NCI-H1436 treated with DMSO at 0.1 percent for 48 hours (cell line): ENCODE results near the gene EDDM3A.
"Not testable (repeated sequence)": the region's sequence is repeated elsewhere in the genome, so short reads cannot be mapped to it uniquely, and the experiment has no call there.

Source experiments
- DNase-seq: peaks from one replicate; lab custom pipeline; 2025; lab: John Stamatoyannopoulos, UW

Gene EDDM3A

GRCh38 chr14:20733684-20734429, 11.8 kb upstream of the EDDM3A start:
- no peak for DNase-seq

- no peak for DNase-seq
Measured at GRCh38 chr14:20734430-20734806, 11.3 kb upstream of the EDDM3A start.

- not testable (repeated sequence) for DNase-seq
Measured at GRCh38 chr14:20738292-20738691, 7.4 kb upstream of the EDDM3A start.

GRCh38 chr14:20742132-20742531, 3.6 kb upstream of the EDDM3A start:
- no peak for DNase-seq

GRCh38 chr14:20743556-20743955, 2.1 kb upstream of the EDDM3A start:
- no peak for DNase-seq

GRCh38 chr14:20746566-20746965, 879 bp downstream of the EDDM3A start:
- DNase-seq: no peak

GRCh38 chr14:20748439-20748838, 2.8 kb downstream of the EDDM3A start:
- DNase-seq: no peak

GRCh38 chr14:20750194-20750593, 4.5 kb downstream of the EDDM3A start:
- DNase-seq: no peak

- no peak for DNase-seq
Measured at GRCh38 chr14:20751963-20752562, 6.4 kb downstream of the EDDM3A start.

GRCh38 chr14:20754308-20754707, 8.6 kb downstream of the EDDM3A start:
- DNase-seq: no peak

- DNase-seq: no peak
Measured at GRCh38 chr14:20755037-20755436, 9.3 kb downstream of the EDDM3A start.

- DNase-seq: no peak
Measured at GRCh38 chr14:20757965-20758364, 12.3 kb downstream of the EDDM3A start.

GRCh38 chr14:20759465-20759864, 13.8 kb downstream of the EDDM3A start:
- DNase-seq: not testable (repeated sequence)

- DNase-seq: no peak
Measured at GRCh38 chr14:20760950-20761349, 15.3 kb downstream of the EDDM3A start.

- no peak for DNase-seq
Measured at GRCh38 chr14:20768593-20768892, 22.9 kb downstream of the EDDM3A start.

- no peak for DNase-seq
Measured at GRCh38 chr14:20769421-20769820, 23.7 kb downstream of the EDDM3A start.

- no peak for DNase-seq
Measured at GRCh38 chr14:20772650-20773049, 27.0 kb downstream of the EDDM3A start.

GRCh38 chr14:20774258-20774824, 28.7 kb downstream of the EDDM3A start:
- DNase-seq: no peak

GRCh38 chr14:20775043-20775442, 29.4 kb downstream of the EDDM3A start:
- no peak for DNase-seq

- no peak for DNase-seq
Measured at GRCh38 chr14:20775901-20776300, 30.2 kb downstream of the EDDM3A start.

- no peak for DNase-seq
Measured at GRCh38 chr14:20781803-20782202, 36.1 kb downstream of the EDDM3A start.

- DNase-seq: no peak
Measured at GRCh38 chr14:20782280-20782890, 36.7 kb downstream of the EDDM3A start.

- no peak for DNase-seq
Measured at GRCh38 chr14:20787025-20787424, 41.3 kb downstream of the EDDM3A start.
